Kidney glomerular epithelial cell (primary cell): ENCODE results near the gene HSD17B11.
A peak's percentile ranks its signal among the peaks of the same experiment; 100 is the strongest.
"Not testable (repeated sequence)": the region's sequence is repeated elsewhere in the genome, so short reads cannot be mapped to it uniquely, and the experiment has no call there.

Source experiments
- DNase-seq: peaks from one replicate; lab custom pipeline; 2025; lab: John Stamatoyannopoulos, UW

The HSD17B11 gene

GRCh38 chr4:87405211-87405820 is 14.3 kb upstream of the HSD17B11 start:
- DNase-seq, result no peak

GRCh38 chr4:87403732-87404131 is 12.7 kb upstream of the HSD17B11 start:
- DNase-seq, result not testable (repeated sequence)

DNA sequence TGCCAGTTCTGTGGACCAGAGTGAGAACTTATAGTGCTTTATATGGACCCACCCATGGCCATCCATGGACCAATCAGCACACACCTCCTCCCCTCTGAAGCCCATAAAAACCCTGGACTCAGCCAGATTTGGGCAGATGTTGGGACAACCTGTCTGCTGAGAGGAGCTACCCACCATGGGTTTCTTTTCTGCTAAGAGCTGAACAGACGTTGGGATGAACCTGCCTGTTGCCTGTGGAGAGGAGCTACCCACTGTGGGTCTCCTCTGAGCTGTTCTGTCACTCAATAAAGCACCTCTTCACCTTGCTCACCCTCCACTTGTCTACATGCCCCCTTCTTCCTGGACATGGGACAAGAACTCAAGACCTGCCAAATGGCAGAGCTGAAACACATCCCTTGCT is 9.0 kb upstream of the HSD17B11 start:
- DNase-seq, result no peak

DNA sequence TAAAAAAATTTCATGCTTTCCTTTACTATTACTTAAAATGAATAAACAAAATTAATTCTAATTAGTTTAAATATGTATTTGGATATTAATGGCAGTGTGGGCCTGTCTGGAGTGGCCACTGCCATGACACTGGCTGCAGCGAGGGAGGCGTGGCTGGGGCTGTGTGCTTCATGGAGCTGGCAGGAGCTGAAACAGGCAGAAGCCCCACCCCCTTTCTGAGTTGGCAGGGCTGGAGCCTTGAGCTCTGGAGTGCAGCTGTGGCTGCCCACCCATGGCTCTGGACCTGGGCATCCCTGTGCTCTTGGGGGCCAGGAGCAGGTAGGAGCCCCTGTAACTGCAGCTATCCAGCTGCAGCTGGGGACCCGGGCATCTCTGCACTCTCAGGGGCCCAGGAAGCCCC is 8.2 kb upstream of the HSD17B11 start:
- DNase-seq, result no peak

- not testable (repeated sequence) for DNase-seq
Measured at GRCh38 chr4:87395851-87396250, 4.9 kb upstream of the HSD17B11 start.

DNA sequence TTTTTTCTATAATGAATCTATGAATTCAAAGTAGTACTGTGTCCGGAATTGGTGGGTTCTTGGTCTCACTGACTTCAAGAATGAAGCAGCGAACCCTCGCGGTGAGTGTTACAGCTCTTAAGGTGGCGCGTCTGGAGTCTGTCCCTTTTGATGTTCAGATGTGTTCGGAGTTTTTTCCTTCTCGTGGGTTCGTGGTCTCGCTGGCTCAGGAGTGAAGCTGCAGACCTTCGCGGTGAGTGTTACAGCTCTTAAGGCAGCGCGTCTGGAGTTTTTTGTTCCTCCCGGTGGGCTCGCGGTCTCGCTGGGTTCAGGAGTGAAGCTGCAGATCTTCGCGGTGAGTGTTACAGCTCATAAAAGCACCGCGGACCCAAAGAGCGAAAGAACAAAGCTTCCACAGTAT is 4.1 kb upstream of the HSD17B11 start:
- DNase-seq, result not testable (repeated sequence)

- no peak for DNase-seq
Measured at GRCh38 chr4:87392183-87392582, 1.2 kb upstream of the HSD17B11 start.

DNA sequence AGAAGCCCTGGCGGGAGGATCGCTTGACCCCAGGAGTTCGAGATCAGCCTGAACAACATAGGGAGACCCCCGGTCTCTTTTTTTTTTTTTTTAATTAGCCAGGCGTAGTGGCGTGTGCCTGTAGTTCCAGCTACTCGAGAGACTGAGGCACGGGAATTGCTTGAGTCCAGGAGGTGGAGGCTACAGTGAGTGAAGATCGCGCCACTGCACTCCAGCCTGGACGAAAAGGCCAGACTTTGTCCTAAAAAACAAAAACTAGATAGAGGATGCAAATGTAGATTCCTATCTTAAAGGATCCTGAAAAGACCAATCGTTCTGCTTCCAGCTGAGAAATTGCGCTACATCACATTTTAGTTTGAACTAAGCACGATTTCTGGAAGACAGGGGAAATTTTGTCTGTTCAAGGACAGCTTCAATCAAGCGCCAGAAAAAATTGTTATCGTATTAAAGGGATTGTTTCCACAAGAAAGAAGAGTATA is 627 bp upstream of the HSD17B11 start:
- DNase-seq, result no peak

DNA sequence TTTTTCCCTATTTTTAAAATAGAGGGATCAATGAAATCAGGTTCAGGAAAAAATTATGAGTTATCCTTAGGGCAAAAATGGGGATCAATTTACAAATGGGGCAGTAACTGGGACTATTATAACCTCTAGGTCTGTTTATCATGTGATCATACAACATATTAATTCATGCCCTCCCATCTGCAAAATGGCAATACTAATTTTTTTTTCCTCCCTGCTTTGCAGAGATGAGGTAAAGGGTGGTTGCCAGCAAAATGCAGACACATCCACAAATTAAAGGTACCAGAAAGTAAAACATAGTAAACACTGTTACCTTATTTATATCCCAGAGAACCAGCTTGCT is 467 bp downstream of the HSD17B11 start:
- DNase-seq, result no peak

DNA sequence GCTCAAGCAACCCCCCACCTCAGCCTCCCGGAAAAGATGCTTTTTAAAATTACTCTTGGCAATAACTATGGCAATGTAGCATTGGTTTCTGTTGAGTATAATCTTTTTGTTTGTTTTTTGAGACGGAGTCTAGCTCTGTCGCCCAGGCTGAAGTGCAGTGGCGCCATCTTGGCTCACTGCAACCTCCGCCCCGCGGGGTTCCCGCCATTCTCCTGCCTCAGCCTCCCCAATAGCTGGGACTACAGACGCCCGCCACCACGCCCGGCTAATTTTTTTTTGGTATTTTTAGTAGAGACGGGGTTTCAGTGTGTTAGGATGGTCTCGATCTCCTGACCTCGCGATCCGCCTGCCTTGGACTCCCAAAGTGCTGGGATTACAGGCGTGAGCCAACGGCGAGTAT is 933 bp downstream of the HSD17B11 start:
- not testable (repeated sequence) for DNase-seq

DNA sequence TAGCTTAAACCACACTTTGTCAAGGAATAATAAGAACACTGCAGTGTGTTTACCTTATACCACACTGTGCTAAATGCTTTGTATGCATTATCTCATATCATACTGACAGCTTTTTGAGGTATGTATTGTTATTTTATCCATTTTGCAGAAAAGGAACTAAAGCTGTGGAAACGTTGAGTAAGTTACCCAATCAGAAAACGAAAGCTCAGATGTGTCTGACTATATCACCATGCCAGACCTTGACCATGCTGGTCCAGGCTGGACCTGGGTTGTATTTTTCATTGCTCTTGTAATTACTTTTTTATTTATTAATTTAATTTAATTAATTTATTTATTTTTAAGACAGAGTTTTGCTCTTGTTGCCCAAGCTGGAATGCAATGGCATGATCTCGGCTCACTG is 2.1 kb downstream of the HSD17B11 start:
- DNase-seq, result no peak

DNA sequence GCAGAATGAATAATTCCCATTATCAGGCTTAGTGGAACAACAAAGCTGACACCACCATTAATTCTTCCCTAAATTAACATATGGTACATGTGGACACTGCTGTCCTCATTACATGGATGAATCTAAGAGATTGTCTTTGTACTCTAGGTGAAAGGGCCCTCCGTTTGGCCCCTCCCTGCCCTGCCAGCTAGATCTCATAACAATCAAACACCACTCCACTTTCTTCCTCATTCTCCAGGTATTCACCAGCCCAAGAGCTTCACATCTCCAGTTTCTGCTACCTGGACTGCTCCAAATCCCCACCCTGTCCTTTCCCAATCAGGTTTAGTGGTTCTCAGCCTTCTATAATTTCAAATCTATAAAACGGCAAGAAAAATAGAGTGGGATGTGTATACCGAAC is 3.8 kb downstream of the HSD17B11 start:
- no peak for DNase-seq

GRCh38 chr4:87384466-87385132 is 6.4 kb downstream of the HSD17B11 start:
- DNase-seq, result not testable (repeated sequence)

DNA sequence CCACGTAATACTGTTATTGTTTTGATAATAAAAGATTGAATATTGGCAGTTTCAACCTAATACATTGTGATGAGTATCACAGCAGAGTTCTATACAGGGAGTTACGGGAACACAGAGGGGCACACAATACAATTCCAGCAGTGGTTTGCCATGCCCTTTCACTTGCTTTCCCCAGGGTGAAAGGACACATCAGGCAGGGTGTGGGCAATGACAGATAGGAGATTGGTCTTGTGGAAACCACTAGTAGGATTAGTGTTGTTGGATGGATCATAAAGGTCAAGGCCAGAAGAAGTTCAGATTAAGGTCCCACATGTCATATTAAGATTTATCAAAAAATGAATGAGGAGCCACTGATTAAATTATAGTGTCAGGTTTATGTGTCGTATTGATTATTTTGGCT is 8.1 kb downstream of the HSD17B11 start:
- DNase-seq, result no peak

GRCh38 chr4:87382116-87382515 is 8.9 kb downstream of the HSD17B11 start:
- DNase-seq, result no peak

GRCh38 chr4:87377816-87378215 is 13.2 kb downstream of the HSD17B11 start:
- no peak for DNase-seq

DNA sequence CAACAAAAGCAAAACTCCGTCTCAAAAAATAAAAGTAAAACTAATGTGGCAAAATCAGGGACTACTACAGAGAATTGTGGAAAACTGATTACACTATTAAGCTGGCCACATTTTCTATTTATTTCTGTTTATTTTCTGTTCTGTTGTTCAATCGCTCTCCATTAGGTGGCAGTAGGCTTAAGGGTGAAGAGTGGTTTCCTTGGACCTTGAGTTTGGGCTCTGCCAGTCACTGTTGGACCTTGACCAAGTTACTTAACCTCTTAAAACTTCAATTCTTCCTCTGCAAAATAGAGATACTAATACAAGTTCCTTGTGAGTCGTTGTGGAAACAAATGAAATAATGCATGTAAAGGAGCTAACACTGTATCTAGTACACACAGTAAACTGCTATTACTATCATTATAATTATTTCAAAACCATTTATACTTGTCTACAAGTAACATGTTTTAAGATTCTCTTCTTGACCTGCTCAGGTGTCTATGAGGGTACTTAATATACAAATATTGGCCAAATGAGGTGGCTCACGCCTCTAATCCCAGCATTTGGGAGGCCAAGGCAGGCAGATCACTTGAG is 15.2 kb downstream of the HSD17B11 start:
- peak; percentile 59 for DNase-seq

DNA sequence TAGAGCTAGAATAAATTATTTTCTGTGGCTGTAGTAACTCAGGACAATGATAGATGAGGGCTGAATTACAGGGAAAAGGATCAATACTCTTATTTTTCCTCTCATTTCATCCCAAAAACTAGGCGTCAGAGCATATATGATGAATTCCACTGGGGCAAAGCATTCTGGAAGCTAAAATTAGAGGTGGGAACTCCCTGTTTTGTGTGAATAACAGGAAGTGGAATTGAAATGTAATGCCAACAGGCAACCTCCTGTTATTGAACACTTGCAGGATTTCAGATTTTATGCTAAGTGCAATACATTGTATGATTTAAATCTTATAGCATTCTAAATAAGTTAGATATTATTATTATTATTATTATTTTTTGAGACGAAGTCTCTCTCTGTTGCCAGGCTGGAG is 20.9 kb downstream of the HSD17B11 start:
- DNase-seq, result no peak

- DNase-seq, result no peak
Measured at GRCh38 chr4:87366521-87367162, 24.3 kb downstream of the HSD17B11 start.

DNA sequence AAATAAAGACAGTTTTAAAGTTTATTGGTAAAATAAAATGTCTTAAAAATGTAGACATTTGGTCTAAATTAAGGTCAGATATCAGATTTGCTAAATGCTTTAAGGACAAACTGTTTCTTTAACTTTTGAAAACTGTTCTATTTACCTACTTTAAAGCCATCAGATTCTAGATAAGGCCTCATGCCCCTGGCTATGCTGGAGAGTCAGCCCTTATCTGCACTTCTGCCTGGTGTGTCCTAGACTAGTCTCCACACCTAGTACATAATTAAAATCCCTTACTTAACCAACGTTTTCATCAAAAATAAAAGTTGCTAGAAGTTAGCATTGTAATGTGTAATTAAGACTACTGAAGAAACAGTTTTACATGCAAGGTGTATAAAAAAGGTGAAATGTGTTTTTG is 25.6 kb downstream of the HSD17B11 start:
- no peak for DNase-seq

DNA sequence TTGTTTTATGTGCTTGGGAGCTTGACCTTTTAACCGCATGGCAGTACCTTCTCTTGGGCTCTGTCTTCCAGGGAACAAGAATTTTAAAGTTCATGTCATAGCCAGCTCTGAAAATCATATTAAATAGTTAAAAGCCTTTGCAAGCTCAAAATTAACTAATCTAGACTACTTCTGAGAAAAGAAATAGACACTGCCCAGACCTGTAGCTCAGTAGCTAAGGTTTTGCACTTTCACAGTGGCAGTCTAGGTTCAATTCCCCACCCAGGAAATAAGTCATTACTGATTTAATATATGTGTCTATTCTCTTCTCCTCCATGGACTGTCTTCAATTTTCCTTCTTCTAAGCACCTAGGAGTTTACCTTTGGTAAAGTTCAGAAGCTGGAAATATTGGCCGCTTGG is 27.4 kb downstream of the HSD17B11 start:
- no peak for DNase-seq

GRCh38 chr4:87360338-87360935 is 30.6 kb downstream of the HSD17B11 start:
- DNase-seq, result no peak

DNA sequence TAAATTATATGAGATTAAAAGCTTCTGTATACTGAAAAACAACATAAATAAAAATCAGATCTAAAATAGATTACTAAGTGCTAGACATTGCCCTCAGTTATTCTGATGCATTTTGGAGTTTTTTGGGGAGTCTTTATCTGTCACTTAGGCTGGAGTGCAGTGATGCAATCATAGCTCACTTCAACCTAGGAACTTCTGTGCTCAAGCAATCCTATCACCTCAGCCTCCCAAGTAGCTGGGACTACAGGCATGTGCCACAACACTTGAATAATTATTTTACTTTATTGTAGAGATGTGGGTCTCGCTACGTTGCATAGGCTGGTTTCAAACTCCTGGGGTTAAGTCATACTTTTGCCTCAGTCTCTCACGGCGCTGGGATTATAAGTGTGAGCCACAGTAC is 31.7 kb downstream of the HSD17B11 start:
- DNase-seq, result no peak
